ENCODE data around the gene KLC1. TPM values are rescaled to one million over a fixed set of nuclear protein-coding genes. Genes with fewer than 3 reads are reported as not detected.
"Not testable (repeated sequence)": the region's sequence is repeated elsewhere in the genome, so short reads cannot be mapped to it uniquely, and the experiment has no call there.

The KLC1 gene
- total RNA-seq, 2 experiments from 2014 or later, result 88.0 to 88.6 TPM

GRCh38 chr14:103687712-103688111, 58.7 kb downstream of the KLC1 start:
- Mint-ChIP-seq H3K4me1 (no peaks in the 10 kb centered on the region), H3K27me3 (no peaks in the 10 kb centered on the region), H3K9me3 (no peaks in the 10 kb centered on the region), H3K36me3 (peaks cover 1% of the 10 kb centered on the region), H3K4me3 (no peak overlapping the region), H3K27ac (no peak overlapping the region)
- DNase-seq, result no peak

GRCh38 chr14:103688441-103688840, 59.4 kb downstream of the KLC1 start:
- Mint-ChIP-seq H3K9me3 (no peaks in the 10 kb centered on the region), H3K4me3 (no peak overlapping the region), H3K27ac (peak overlapping the region; percentile 1), H3K36me3 (peaks cover 1% of the 10 kb centered on the region), H3K27me3 (no peaks in the 10 kb centered on the region), H3K4me1 (no peaks in the 10 kb centered on the region)
- no peak for DNase-seq

GRCh38 chr14:103688906-103689902, 60.2 kb downstream of the KLC1 start:
- Mint-ChIP-seq H3K9me3 (no peaks in the 10 kb centered on the region), H3K27me3 (no peaks in the 10 kb centered on the region), H3K27ac (peak overlapping the region; percentile 0), H3K4me3 (no peak overlapping the region), H3K4me1 (no peaks in the 10 kb centered on the region), H3K36me3 (peaks cover 3% of the 10 kb centered on the region)
- no peak for DNase-seq

- peaks cover 4% of the 10 kb centered on the region for H3K36me3 Mint-ChIP-seq
- no peaks in the 10 kb centered on the region for H3K9me3 Mint-ChIP-seq
- H3K4me1 Mint-ChIP-seq, result no peaks in the 10 kb centered on the region
- no peak for DNase-seq
- no peaks in the 10 kb centered on the region for H3K27me3 Mint-ChIP-seq
- no peak overlapping the region for H3K27ac Mint-ChIP-seq
- no peak overlapping the region for H3K4me3 Mint-ChIP-seq
These were observed 61.3 kb downstream of the KLC1 start for GRCh38 chr14:103690332-103690731.

- not testable (repeated sequence) for H3K9me3 Mint-ChIP-seq, H3K4me3 Mint-ChIP-seq, H3K27ac Mint-ChIP-seq, H3K27me3 Mint-ChIP-seq, DNase-seq, H3K4me1 Mint-ChIP-seq, H3K36me3 Mint-ChIP-seq
These were observed 62.6 kb downstream of the KLC1 start for GRCh38 chr14:103691655-103692054.

GRCh38 chr14:103692159-103692558, 63.1 kb downstream of the KLC1 start:
- Mint-ChIP-seq H3K4me3 (no peak overlapping the region), H3K4me1 (no peaks in the 10 kb centered on the region), H3K27ac (no peak overlapping the region), H3K36me3 (peaks cover 4% of the 10 kb centered on the region), H3K27me3 (no peaks in the 10 kb centered on the region), H3K9me3 (no peaks in the 10 kb centered on the region)
- DNase-seq, result no peak

GRCh38 chr14:103692871-103693270, 63.9 kb downstream of the KLC1 start:
- no peaks in the 10 kb centered on the region for H3K27me3 Mint-ChIP-seq
- peak overlapping the region; percentile 29 for H3K27ac Mint-ChIP-seq
- DNase-seq, result no peak
- peaks cover 6% of the 10 kb centered on the region for H3K36me3 Mint-ChIP-seq
- H3K9me3 Mint-ChIP-seq, result no peaks in the 10 kb centered on the region
- no peak overlapping the region for H3K4me3 Mint-ChIP-seq
- H3K4me1 Mint-ChIP-seq, result no peaks in the 10 kb centered on the region

- H3K27ac Mint-ChIP-seq, result no peak overlapping the region
- peaks cover 6% of the 10 kb centered on the region for H3K36me3 Mint-ChIP-seq
- H3K4me3 Mint-ChIP-seq, result no peak overlapping the region
- no peaks in the 10 kb centered on the region for H3K4me1 Mint-ChIP-seq
- DNase-seq, result no peak
- no peaks in the 10 kb centered on the region for H3K27me3 Mint-ChIP-seq
- H3K9me3 Mint-ChIP-seq, result no peaks in the 10 kb centered on the region
These were observed 64.5 kb downstream of the KLC1 start for GRCh38 chr14:103693515-103693914.

GRCh38 chr14:103694572-103695026, 65.6 kb downstream of the KLC1 start:
- no peak overlapping the region for H3K27ac Mint-ChIP-seq
- no peaks in the 10 kb centered on the region for H3K27me3 Mint-ChIP-seq
- H3K4me1 Mint-ChIP-seq, result no peaks in the 10 kb centered on the region
- DNase-seq, result no peak
- no peaks in the 10 kb centered on the region for H3K9me3 Mint-ChIP-seq
- H3K36me3 Mint-ChIP-seq, result peaks cover 6% of the 10 kb centered on the region
- H3K4me3 Mint-ChIP-seq, result no peak overlapping the region

GRCh38 chr14:103695296-103696069, 66.5 kb downstream of the KLC1 start:
- H3K27ac Mint-ChIP-seq, result peak overlapping the region; percentile 58
- no peaks in the 10 kb centered on the region for H3K27me3 Mint-ChIP-seq
- no peaks in the 10 kb centered on the region for H3K4me1 Mint-ChIP-seq
- H3K36me3 Mint-ChIP-seq, result peaks cover 8% of the 10 kb centered on the region
- no peak overlapping the region for H3K4me3 Mint-ChIP-seq
- no peaks in the 10 kb centered on the region for H3K9me3 Mint-ChIP-seq
- DNase-seq, result no peak

- Mint-ChIP-seq H3K27me3 (no peaks in the 10 kb centered on the region), H3K4me3 (no peak overlapping the region), H3K36me3 (peaks cover 8% of the 10 kb centered on the region), H3K4me1 (no peaks in the 10 kb centered on the region), H3K9me3 (no peaks in the 10 kb centered on the region), H3K27ac (peak overlapping the region; percentile 16)
- DNase-seq, result no peak
These were observed 67.0 kb downstream of the KLC1 start for GRCh38 chr14:103696070-103696402.

- no peaks in the 10 kb centered on the region for H3K9me3 Mint-ChIP-seq
- no peaks in the 10 kb centered on the region for H3K27me3 Mint-ChIP-seq
- no peak for DNase-seq
- H3K4me1 Mint-ChIP-seq, result no peaks in the 10 kb centered on the region
- no peak overlapping the region for H3K4me3 Mint-ChIP-seq
- peak overlapping the region; percentile 16 for H3K27ac Mint-ChIP-seq
- H3K36me3 Mint-ChIP-seq, result peaks cover 8% of the 10 kb centered on the region
These were observed 67.6 kb downstream of the KLC1 start for GRCh38 chr14:103696466-103697071.

- peaks cover 8% of the 10 kb centered on the region for H3K36me3 Mint-ChIP-seq
- H3K4me1 Mint-ChIP-seq, result no peaks in the 10 kb centered on the region
- peak overlapping the region; percentile 63 for H3K27ac Mint-ChIP-seq
- no peaks in the 10 kb centered on the region for H3K9me3 Mint-ChIP-seq
- H3K4me3 Mint-ChIP-seq, result no peak overlapping the region
- no peak for DNase-seq
- no peaks in the 10 kb centered on the region for H3K27me3 Mint-ChIP-seq
These were observed 68.2 kb downstream of the KLC1 start for GRCh38 chr14:103697206-103697602.

- no peaks in the 10 kb centered on the region for H3K27me3 Mint-ChIP-seq
- DNase-seq, result no peak
- H3K4me1 Mint-ChIP-seq, result no peaks in the 10 kb centered on the region
- H3K27ac Mint-ChIP-seq, result peak overlapping the region; percentile 63
- H3K36me3 Mint-ChIP-seq, result peaks cover 9% of the 10 kb centered on the region
- H3K9me3 Mint-ChIP-seq, result no peaks in the 10 kb centered on the region
- H3K4me3 Mint-ChIP-seq, result no peak overlapping the region
These were observed 68.8 kb downstream of the KLC1 start for GRCh38 chr14:103697603-103698379.
